ENCODE measurements around the gene PKNOX1. TPM values are rescaled to one million over a fixed set of nuclear protein-coding genes. Genes with fewer than 3 reads are reported as not detected.
"Not testable (repeated sequence)": the region's sequence is repeated elsewhere in the genome, so short reads cannot be mapped to it uniquely, and the experiment has no call there.

The PKNOX1 gene
- polyA plus RNA-seq, 3 donors = 4.0 to 9.2 (median 7.6) TPM

GRCh38 chr21:43031121-43031619, 56.8 kb downstream of the PKNOX1 start:
- WGBS, 3 donors = 80 to 85% (median 84%) methylated on average over 12 of the region's 12 CpGs
- H3K27ac ChIP-seq (ENCODE audit: low read depth, low read length) = no peak overlapping the region

GRCh38 chr21:43034101-43034500, 59.7 kb downstream of the PKNOX1 start:
- 80 to 96% (median 94%) methylated on average over 1 of the region's 1 CpG for WGBS, 3 donors
- H3K27ac ChIP-seq (ENCODE audit: low read depth, low read length) = no peak overlapping the region

- WGBS, 3 donors = 75 to 92% (median 89%) methylated on average over 5 of the region's 5 CpGs
- H3K27ac ChIP-seq (ENCODE audit: low read depth, low read length) = no peak overlapping the region
Observed at GRCh38 chr21:43034826-43035225, 60.5 kb downstream of the PKNOX1 start.

DNA sequence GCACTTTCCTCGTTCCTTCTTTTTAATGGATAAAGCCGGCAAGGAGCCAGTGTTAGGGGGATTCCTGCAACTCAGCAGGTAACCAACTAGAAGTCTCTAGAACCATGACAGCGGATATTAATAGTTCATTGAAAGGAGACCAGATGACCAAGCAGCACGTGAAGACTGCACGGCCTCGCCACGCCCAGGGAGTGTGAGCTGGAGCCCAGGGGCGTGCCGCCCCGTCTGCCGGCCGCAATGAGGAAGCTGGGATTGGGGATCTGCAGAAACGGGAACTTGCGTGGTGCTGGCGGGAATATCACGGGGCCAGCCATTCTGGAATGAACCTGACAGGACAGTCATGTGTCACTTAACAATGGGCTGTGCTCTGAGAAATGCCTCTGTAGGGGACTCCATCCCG, 62.5 kb downstream of the PKNOX1 start:
- WGBS, 3 donors = 67 to 92% methylated on average over 9 to 10 of the region's 17 CpGs; no CpG with 5 or more reads in 1 of the 3 donors
- not testable (repeated sequence) for H3K27ac ChIP-seq (ENCODE audit: low read depth, low read length)

DNA sequence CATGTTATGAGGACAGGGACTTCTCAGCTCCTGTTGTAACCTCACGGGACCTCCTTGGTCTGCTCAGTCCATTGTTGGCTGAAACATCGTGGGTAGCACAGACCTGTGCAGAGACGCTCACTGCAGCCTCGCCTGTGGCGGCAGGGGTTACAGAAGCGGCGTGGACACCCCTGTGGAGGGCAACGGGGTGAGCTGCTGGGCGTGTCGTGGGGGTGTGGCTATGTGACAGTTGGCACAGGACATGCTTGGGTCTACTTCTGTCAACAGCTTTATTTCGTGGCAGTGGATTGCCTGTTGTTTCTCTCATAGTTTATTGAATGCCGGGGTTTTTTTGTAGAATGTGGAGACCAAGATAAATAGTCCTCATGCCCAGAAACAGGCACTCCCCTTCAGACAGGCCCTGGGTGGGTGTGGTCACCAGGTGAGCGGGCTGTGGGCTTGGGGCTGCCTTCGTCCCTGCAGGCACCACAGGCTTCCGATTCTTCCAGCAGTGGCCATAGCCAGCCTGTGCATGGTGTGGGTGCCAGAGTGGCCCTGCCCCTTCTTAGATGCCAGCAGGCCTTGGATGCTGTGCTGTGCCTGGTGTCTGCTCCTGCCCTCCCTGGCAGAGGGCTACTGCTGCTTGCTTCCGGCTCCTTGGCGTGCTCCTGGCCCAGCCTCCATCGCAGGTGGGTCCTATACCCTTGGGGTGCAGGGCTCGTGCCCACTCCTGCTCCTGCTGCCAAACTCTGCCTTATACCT, 63.7 kb downstream of the PKNOX1 start:
- WGBS, 3 donors = 83 to 90% (median 84%) methylated on average over 11 to 18 of the region's 19 CpGs
- not testable (repeated sequence) for H3K27ac ChIP-seq (ENCODE audit: low read depth, low read length)

- WGBS, 3 donors = 75 to 100% (median 83%) methylated on average over 3 to 8 of the region's 10 CpGs
- H3K27ac ChIP-seq (ENCODE audit: low read depth, low read length) = not testable (repeated sequence)
Observed at GRCh38 chr21:43038659-43039044, 64.3 kb downstream of the PKNOX1 start.

GRCh38 chr21:43042169-43042568, 67.8 kb downstream of the PKNOX1 start:
- H3K27ac ChIP-seq (ENCODE audit: low read depth, low read length) = not testable (repeated sequence)
- WGBS, 3 donors = 33 to 95% (median 87%) methylated on average over 1 to 5 of the region's 5 CpGs

DNA sequence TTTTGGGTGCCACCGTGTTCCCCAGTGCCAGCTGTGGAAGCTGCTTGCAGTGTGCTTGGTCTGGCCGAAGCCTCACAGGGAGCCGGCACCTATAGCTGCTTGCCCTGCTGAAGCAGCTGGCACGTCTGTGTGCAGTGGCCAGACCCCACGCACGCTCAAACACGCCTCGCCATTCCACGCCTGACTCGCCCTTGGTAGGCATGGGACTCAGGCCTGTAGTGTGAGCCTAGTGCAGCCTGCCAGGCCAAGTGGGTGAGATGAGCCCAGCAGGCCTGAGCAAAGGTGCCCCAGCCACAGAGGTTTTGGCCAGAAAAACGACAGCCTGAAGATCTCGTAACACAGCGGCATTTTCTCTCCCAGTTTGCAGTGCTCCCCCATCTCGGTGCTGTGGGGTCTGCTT, 68.9 kb downstream of the PKNOX1 start:
- H3K27ac ChIP-seq (ENCODE audit: low read depth, low read length) = not testable (repeated sequence)
- 96 to 98% (median 97%) methylated on average over 4 to 10 of the region's 14 CpGs for WGBS, 3 donors

- WGBS, 3 donors = 69 to 91% (median 75%) methylated on average over 2 to 12 of the region's 14 CpGs
- H3K27ac ChIP-seq (ENCODE audit: low read depth, low read length) = not testable (repeated sequence)
Observed at GRCh38 chr21:43044547-43044946, 70.2 kb downstream of the PKNOX1 start.

DNA sequence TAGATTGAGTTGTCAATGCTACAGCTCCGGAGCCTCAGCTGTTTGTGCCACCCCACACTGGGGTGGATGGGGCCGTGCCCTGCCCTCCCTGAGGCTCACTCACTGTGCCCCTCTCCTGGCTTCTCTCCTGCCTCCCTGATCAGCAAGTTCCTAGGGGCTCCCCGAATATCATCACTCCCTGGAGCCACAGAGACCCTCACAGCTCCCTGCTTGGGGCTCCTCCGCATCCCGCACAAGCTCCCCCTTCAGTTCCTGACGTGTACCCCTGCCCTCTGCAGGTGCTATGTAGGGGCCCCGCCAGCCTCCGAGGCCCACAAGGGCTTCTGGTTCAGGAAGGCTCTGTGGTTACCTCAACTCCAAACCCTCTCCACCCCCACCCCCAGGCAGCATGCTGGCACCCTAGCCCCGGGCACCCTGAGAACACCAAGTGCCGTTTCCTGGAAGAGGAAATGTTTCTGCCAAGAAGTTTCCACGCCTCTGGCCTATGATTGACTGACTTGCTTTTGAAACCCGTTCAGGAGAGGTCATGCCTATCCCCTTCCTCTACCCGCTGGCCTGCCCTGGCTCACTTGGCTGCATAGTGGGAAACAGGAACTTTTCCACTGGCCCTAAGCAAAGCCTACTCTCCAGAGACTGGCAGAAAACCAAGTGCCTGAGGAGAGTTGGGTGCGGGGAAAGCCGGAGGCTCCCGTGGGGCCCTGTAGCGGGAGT, 71.0 kb downstream of the PKNOX1 start:
- H3K27ac ChIP-seq (ENCODE audit: low read depth, low read length) = not testable (repeated sequence)
- WGBS, 3 donors = 31 to 44% (median 32%) methylated on average over 5 to 8 of the region's 17 CpGs

DNA sequence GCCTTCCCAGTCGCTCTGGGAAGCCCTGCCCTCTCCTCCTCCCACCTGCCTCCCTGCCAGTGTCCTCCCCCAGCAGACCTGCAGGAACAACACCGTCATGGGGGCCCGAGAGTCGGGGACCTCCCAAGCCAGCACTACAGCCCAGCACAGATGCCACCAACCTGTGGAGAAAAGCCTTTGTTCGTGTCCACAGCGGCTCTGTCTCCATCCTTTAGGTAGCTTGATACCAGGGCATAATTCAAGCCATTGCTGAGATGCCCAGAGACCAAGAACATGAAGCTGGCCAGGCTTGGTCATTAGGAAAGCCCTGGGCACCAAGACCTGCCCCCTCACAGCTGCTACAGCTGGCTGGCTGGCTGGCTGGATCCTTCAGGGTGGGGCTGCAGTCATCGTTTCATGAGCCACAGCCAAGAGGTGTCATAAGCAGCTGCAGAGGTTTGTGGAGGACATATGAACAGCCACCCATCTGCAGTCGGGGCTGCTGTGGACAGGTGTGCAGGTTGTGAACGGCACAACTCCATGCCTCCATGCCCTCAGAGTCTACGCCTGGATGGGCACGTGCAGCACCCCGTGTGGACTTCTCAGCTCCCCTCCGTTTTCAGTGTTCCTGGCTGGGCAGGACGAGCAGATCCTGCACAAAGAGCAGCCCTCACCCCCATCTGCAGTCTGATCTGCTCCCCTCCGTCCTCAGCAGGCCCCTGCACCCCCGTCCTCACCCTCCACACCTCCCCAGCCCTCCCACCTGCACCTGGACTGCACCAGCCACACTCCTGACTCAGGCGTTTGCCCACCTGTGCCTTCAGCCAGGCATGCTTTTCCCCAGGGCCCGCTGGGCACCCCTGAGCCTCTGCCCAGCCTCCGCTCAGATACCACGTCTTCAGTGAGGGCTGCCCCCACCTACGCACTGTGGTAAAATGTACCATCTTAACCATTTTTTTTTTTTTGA, 71.8 kb downstream of the PKNOX1 start:
- H3K27ac ChIP-seq (ENCODE audit: low read depth, low read length) = not testable (repeated sequence)

GRCh38 chr21:43053112-43053511, 78.8 kb downstream of the PKNOX1 start:
- no CpG with 5 or more reads among the region's 13 CpGs for WGBS, 3 donors

More for the DNA sequence above, 71.8 kb downstream of the PKNOX1 start:
- WGBS, 3 donors = 17 to 61% (median 61%) methylated on average over 11 to 17 of the region's 21 CpGs

DNA sequence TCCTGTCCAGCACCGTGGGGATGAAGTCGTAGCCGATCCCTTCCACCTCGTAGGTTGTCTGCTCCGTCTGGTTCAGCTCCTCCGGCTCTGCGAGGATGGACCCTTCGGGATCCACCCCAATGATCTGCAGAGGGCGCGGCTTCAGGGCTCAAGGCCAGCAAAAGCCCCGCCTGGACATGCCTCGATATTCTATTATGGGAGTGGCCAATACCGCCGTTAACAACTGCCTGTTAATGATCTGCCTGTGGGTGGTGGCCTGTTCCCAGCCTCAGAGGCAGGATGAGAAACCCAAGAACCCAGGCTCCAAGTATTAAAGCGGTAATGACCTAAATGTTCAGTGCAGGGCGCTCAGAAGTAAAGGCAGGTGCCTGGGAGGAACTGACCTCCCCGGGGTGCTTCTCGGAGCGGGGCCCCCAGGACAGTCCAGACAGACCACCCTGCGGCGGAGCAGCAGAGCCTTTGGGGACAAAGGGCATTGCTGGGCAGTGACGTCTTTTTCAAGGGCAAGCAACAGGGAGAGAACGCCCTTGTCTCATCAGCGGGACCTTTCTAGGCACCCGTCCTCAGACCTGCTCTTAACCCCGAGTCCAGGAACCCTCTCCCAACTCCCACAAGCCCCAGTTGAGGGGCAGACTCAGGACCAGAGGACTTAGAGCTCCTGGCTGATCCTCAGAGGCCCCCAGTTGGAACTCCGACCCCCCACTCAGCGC, 88.7 kb downstream of the PKNOX1 start:
- not testable (repeated sequence) for H3K27ac ChIP-seq (ENCODE audit: low read depth, low read length)
- 100% methylated on average over 2 of the region's 28 CpGs; no CpG with 5 or more reads in 2 of the 3 donors for WGBS, 3 donors

More at GRCh38 chr21:43053112-43053511, 78.8 kb downstream of the PKNOX1 start:
- H3K27ac ChIP-seq (ENCODE audit: low read depth, low read length) = not testable (repeated sequence)

GRCh38 chr21:43064265-43064917, 90.0 kb downstream of the PKNOX1 start:
- H3K27ac ChIP-seq (ENCODE audit: low read depth, low read length) = not testable (repeated sequence)
- WGBS, 3 donors = no CpG with 5 or more reads among the region's 22 CpGs

DNA sequence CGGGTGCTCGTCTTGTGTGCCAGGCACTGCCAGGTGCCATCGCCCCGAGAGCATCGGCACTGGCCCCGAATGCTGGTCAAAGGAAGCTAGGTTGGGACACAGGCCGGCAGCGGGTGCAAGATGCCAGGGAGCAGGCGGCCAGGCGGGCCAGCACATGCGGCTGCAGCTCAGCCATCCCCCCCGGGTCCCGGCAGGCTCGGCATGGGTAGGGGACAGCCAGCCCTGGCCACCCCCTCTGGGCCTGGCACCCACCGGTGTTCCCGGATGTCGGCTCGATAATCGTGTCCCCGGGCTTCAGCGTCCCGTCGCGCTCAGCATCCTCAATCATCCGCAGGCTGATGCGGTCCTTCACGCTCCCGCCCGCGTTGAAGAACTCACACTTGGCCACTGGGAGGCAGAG, 91.6 kb downstream of the PKNOX1 start:
- 92 to 97% methylated on average over 5 to 14 of the region's 30 CpGs; no CpG with 5 or more reads in 1 of the 3 donors for WGBS, 3 donors
- H3K27ac ChIP-seq (ENCODE audit: low read depth, low read length) = not testable (repeated sequence)

DNA sequence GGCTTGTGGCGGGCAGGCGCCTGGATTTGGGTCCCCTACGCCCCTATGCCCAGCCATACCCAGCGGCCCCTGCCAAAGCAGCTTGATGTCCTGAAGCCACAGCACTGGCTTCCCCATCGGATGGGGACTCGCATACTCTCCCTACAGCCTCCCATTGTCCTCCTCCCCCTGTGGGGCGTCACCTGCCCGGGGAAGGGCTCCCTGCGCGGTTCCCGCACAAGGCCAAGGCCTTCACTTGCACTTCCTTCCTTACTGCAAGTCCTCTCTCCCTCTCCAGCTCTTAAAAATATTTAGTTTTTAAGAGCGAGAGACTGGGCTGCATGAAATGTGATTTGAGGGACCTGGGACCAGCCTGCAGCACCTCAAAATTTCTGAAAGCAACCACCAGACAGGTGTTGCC, 92.3 kb downstream of the PKNOX1 start:
- not testable (repeated sequence) for H3K27ac ChIP-seq (ENCODE audit: low read depth, low read length)
- 56 to 86% (median 79%) methylated on average over 1 to 8 of the region's 12 CpGs for WGBS, 3 donors

DNA sequence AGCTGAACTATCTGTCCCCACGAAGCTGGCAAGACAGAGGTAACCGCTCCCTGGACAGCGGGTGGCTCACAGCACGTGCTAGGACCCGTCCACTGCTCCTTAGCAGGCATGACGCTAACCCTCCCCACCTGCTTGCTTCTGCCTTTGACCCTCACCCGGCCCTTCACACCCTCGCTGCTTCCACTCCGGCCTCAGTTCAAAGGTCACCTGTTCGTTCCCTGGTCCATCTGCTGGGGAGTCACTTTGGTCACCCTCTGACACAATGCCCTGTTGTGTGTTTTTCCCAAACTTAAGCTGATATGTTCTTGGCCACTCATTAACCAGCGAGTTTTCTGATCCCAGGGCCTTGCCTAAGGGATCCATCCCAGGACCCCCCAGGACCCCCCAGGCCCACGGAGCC, 93.7 kb downstream of the PKNOX1 start:
- 12 to 90% (median 84%) methylated on average over 3 to 4 of the region's 12 CpGs for WGBS, 3 donors
- not testable (repeated sequence) for H3K27ac ChIP-seq (ENCODE audit: low read depth, low read length)

Measured in adipose tissue (tissue), 3 donors.